Sigmoid colon (tissue), 3 donors: ENCODE results near the gene TMEM132D.

Experiments
- CTCF ChIP-seq, 4 experiments: fragments of 450-650 bp in 3 of 4; fragments of 200-600 bp in 1 of 4; IDR thresholded peaks; one replicate each; pipeline ENCODE4 v1.5.1; 2016 to 2019; ENCODE audit warnings: antibody characterized with exemption in 4 of 4, mild to moderate bottlenecking in 3 of 4, moderate library complexity in 2 of 4
- POLR2A ChIP-seq, 2 donors: fragments of 450-650 bp; IDR thresholded peaks; one replicate each; pipeline ENCODE4 v1.6.1; 2016; ENCODE audit warnings: antibody characterized with exemption in 2 of 2, mild to moderate bottlenecking in 2 of 2, moderate library complexity in 2 of 2

- TF ChIP-seq POLR2A (IDR thresholded peaks at IDR 0.05) (no peak), CTCF (IDR thresholded peaks at IDR 0.05) (no peak)
Measured at GRCh38 chr12:129073157-129073915, 830.5 kb downstream of the TMEM132D start.
